ENCODE data around the gene TEX13D. TPM values are rescaled to one million over a fixed set of nuclear protein-coding genes. Genes with fewer than 3 reads are reported as not detected.

The TEX13D gene
- total and polyA plus RNA-seq, 2 of the 8 experiments (the other 6 are each of a cell fraction or from before 2014, with no cell fraction given) = 0.03 to 0.07 TPM

- Histone ChIP-seq H3K4me2 (ENCODE audit: insufficient read depth in 1 of 2, low read depth in 2 of 2, low read length in 2 of 2) (no peak overlapping the region), H3K14ac (ENCODE audit: insufficient read length) (no peak overlapping the region), H3K27me3 (replicated peaks in 1 of 4; ENCODE audit: control insufficient read depth in 3 of 4, extremely low read depth in 1 of 4, insufficient read depth in 3 of 4, low read length in 3 of 4) (no peaks in the 10 kb centered on the region), H2BK15ac (ENCODE audit: low read length) (no peak overlapping the region), H3K9ac (replicated peaks in 1 of 4; ENCODE audit: extremely low read depth in 1 of 4, low read depth in 3 of 4, low read length in 3 of 4) (no peak overlapping the region), H3K79me2 (ENCODE audit: control insufficient read depth in 1 of 2, insufficient read depth in 2 of 2, low read length in 2 of 2) (no peaks in the 10 kb centered on the region), H3K79me1 (ENCODE audit: low read depth, low read length) (no peaks in the 10 kb centered on the region), H3K4ac (replicated peaks; ENCODE audit: insufficient read length, low read depth, low read length) (no peak overlapping the region), H3K18ac (ENCODE audit: extremely low read depth, low read length) (no peak overlapping the region), H3K9me3 (ENCODE audit: insufficient read depth in 2 of 2, low read depth in 1 of 2, low read length in 1 of 2) (no peaks in the 10 kb centered on the region), H3K27ac (ENCODE audit: low read depth, low read length) (no peak overlapping the region), H2BK12ac (ENCODE audit: low read depth, low read length) (no peak overlapping the region), H4K91ac (replicated peaks; ENCODE audit: insufficient read length, low read length) (no peak overlapping the region), H3K36me3 (ENCODE audit: control insufficient read depth in 2 of 4, insufficient read depth in 4 of 4, low read length in 3 of 4) (no peaks in the 10 kb centered on the region), H3K56ac (replicated peaks; ENCODE audit: insufficient read length, low read depth, low read length) (no peak overlapping the region), H3K23ac (ENCODE audit: insufficient read length) (no peak overlapping the region), H3K4me1 (replicated peaks in 1 of 4; ENCODE audit: control insufficient read depth in 3 of 4, insufficient read depth in 4 of 4, low read length in 3 of 4) (no peaks in the 10 kb centered on the region), H3K4me3 (ENCODE audit: extremely low read depth in 1 of 4, insufficient read depth in 2 of 4, low read depth in 3 of 4, low read length in 4 of 4) (no peak overlapping the region), H2BK20ac (ENCODE audit: low read length) (no peak overlapping the region), H4K20me1 (replicated peaks in 1 of 2; ENCODE audit: control insufficient read depth in 1 of 2, insufficient read depth in 2 of 2, low read length in 2 of 2) (no peaks in the 10 kb centered on the region), H3K23me2 (ENCODE audit: low read depth, low read length) (no peaks in the 10 kb centered on the region), H4K5ac (ENCODE audit: insufficient read length, low read depth, low read length) (no peak overlapping the region), H4K8ac (ENCODE audit: extremely low read depth, insufficient read depth, low read length) (no peak overlapping the region), H2AK5ac (ENCODE audit: low read depth, low read length) (no peak overlapping the region), H2BK5ac (ENCODE audit: low read depth, low read length) (no peak overlapping the region), H2BK120ac (replicated peaks; ENCODE audit: low read depth, low read length) (no peak overlapping the region), H2AFZ (ENCODE audit: low read length) (no peak overlapping the region)
- POLR2A ChIA-PET (ENCODE audit: partially characterized antibody) = interaction anchor here (0.8 kb wide), 1 partner anchor 128 kb away, joined by 3 read pairs; no protein-coding TSS in a partner anchor
- FAIRE-seq (no peak), DNase-seq (ENCODE audit: low read depth in 1 of 2, low spot score in 2 of 2) (no peak)
- WGBS, 2 experiments (ENCODE audit: extremely low coverage in 1 of 2, insufficient coverage in 1 of 2, insufficient read length in 1 of 2, insufficient replicate concordance in 2 of 2, low coverage in 1 of 2, low lambda C conversion rate in 2 of 2, missing lambda C conversion rate in 1 of 2) = 100% methylated on average over 1 of the region's 1 CpG; no CpG with 5 or more reads in 1 of the 2 experiments
- CTCF ChIA-PET (ENCODE audit: partially characterized antibody) = no interaction called here
- TF ChIP-seq PHF8 (conservative IDR thresholded peaks at IDR 0.05; ENCODE audit: low read depth, low read length) = no peak
- TF ChIP-seq CHD2 (IDR thresholded peaks at IDR 0.05; ENCODE audit: low read length) = no peak
- no peak for TF ChIP-seq KDM1A (IDR thresholded peaks at IDR 0.05; ENCODE audit: borderline replicate concordance, low read length)
- no peak for TF ChIP-seq CEBPB (IDR thresholded peaks at IDR 0.05; ENCODE audit: low read depth, low read length)
- TF ChIP-seq ZNF274 (IDR thresholded peaks at IDR 0.05; ENCODE audit: borderline replicate concordance, extremely low read depth, low read length) = no peak
Observed at GRCh38 chrX:124325732-124326131, 6.7 kb upstream of the TEX13D start.
